ENCODE results near the gene TMED7.

The TMED7 gene

DNA sequence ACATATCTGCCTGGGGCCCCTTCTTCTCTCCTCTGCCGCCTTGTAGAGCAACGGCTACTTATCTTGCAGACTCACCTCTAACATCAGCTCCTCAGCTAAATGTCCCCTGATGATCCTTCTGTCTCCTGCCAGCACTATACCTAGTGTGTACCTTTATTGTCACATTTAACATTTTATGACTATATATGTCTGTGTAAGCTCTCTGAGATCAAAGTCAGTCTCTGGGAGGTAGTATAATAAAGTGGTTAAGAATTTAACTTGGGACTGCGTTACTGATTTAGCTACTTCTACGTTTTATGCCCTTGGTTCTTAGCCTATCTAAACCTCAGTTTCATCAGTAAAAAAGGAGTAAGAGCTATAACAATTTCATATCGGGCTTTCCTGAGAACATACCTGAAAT lies 2.2 kb downstream of the TMED7 start:
- ChIA-PET POLR2A (interaction anchor here (1.1 kb wide), 1 partner anchor 10 kb away, joined by 3 read pairs; no protein-coding TSS in a partner anchor), CTCF (interaction anchor here (0.7 kb wide), 1 partner anchor 255 kb away, joined by 4 read pairs; no protein-coding TSS in a partner anchor)
- TF ChIP-seq BHLHE40 (IDR thresholded peaks at IDR 0.05; ENCODE audit: borderline replicate concordance) (no peak), SP1 (IDR thresholded peaks at IDR 0.05) (no peak), FOXK2 (IDR thresholded peaks at IDR 0.05) (no peak), ARNT (IDR thresholded peaks at IDR 0.05) (no peak), ZNF384 (IDR thresholded peaks at IDR 0.05) (no peak), HDGF (IDR thresholded peaks at IDR 0.05; ENCODE audit: borderline replicate concordance) (no peak), L3MBTL2 (conservative IDR thresholded peaks at IDR 0.05) (no peak), FOXM1 (IDR thresholded peaks at IDR 0.05; ENCODE audit: borderline replicate concordance) (no peak), FOXA1 (IDR thresholded peaks at IDR 0.05) (no peak), NFRKB (IDR thresholded peaks at IDR 0.05) (no peak), SUZ12 (IDR thresholded peaks at IDR 0.05) (no peak), CTBP1 (IDR thresholded peaks at IDR 0.05; ENCODE audit: borderline replicate concordance) (no peak)
- TF ChIP-seq, protein P1, sequence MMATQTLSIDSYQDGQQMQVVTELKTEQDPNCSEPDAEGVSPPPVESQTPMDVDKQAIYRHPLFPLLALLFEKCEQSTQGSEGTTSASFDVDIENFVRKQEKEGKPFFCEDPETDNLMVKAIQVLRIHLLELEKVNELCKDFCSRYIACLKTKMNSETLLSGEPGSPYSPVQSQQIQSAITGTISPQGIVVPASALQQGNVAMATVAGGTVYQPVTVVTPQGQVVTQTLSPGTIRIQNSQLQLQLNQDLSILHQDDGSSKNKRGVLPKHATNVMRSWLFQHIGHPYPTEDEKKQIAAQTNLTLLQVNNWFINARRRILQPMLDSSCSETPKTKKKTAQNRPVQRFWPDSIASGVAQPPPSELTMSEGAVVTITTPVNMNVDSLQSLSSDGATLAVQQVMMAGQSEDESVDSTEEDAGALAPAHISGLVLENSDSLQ (IDR thresholded peaks at IDR 0.05): no peak
- no peak for DNase-seq (ENCODE audit: extremely low spot score)

DNA sequence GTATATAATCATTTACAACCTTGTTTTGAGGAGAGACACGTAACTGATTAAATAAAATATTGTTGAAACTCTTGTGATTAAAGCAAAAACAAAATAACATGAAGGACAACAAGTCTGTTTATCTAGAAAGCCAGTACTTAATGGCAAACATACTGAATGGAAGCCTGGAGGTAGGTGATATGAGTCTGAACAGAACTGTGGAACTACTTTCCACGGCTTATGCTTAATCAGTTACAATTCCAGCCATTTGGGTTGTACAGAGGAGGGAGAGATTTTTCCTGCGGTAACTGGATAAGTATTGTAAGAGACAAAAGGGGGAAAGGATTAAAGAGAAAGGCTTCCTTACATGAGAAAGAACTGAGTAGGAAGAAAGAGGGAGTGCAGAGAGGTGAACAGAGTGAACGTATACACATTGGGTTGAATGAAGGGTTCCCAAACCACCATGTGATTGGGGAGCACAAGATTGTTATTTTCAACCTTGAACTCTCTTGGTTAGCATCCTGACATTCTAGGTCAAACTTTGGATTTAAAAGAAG lies 4.4 kb downstream of the TMED7 start:
- DNase-seq (ENCODE audit: extremely low spot score): no peak
- ChIA-PET POLR2A (no interaction called here), CTCF (no interaction called here)
- TF ChIP-seq FOXM1 (IDR thresholded peaks at IDR 0.05; ENCODE audit: borderline replicate concordance): no peak
- TF ChIP-seq LEF1 (IDR thresholded peaks at IDR 0.05; ENCODE audit: borderline replicate concordance): no peak
- TF ChIP-seq FOXK2 (IDR thresholded peaks at IDR 0.05): no peak
- TF ChIP-seq, protein P1 (IDR thresholded peaks at IDR 0.05): no peak
- TF ChIP-seq ELF4 (IDR thresholded peaks at IDR 0.05): no peak
- no peak for TF ChIP-seq ZNF384 (IDR thresholded peaks at IDR 0.05)
- no peak for TF ChIP-seq TARDBP (IDR thresholded peaks at IDR 0.05)
- no peak for TF ChIP-seq SUZ12 (IDR thresholded peaks at IDR 0.05)
- no peak for TF ChIP-seq ARNT (IDR thresholded peaks at IDR 0.05)
- TF ChIP-seq L3MBTL2 (conservative IDR thresholded peaks at IDR 0.05): no peak
- no peak for TF ChIP-seq CTBP1 (IDR thresholded peaks at IDR 0.05; ENCODE audit: borderline replicate concordance)
- no peak for TF ChIP-seq SP1 (IDR thresholded peaks at IDR 0.05)
- no peak for TF ChIP-seq NFRKB (IDR thresholded peaks at IDR 0.05)
- TF ChIP-seq HDGF (IDR thresholded peaks at IDR 0.05; ENCODE audit: borderline replicate concordance): no peak
- no peak for TF ChIP-seq FOXA1 (IDR thresholded peaks at IDR 0.05)
- no peak for TF ChIP-seq BHLHE40 (IDR thresholded peaks at IDR 0.05; ENCODE audit: borderline replicate concordance)

DNA sequence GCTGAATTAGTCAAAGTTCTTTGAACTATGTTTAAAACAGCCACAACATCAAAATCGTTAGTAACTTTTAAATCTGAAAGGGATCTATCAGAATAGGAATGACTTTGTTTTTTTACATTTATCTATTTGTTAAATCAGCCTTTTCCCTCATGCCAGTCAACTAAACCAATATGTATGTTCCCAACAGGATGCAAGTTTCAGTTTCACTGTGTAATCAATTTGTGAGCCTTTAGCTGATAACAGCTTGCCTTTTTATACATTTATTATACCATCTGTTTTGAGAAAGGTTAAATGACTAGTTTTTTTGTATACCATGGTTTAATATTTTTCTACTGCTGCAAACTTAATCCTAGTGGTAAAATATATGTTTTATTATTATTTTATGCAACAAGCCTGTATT lies 8.9 kb downstream of the TMED7 start:
- TF ChIP-seq SP1 (IDR thresholded peaks at IDR 0.05): no peak
- TF ChIP-seq SUZ12 (IDR thresholded peaks at IDR 0.05): no peak
- TF ChIP-seq CTBP1 (IDR thresholded peaks at IDR 0.05; ENCODE audit: borderline replicate concordance): no peak
- no peak for TF ChIP-seq FOXM1 (IDR thresholded peaks at IDR 0.05; ENCODE audit: borderline replicate concordance)
- no peak for TF ChIP-seq L3MBTL2 (conservative IDR thresholded peaks at IDR 0.05)
- no peak for TF ChIP-seq FOXK2 (IDR thresholded peaks at IDR 0.05)
- POLR2A ChIA-PET: no interaction called here
- CTCF ChIA-PET: no interaction called here
- no peak for DNase-seq (ENCODE audit: extremely low spot score)

DNA sequence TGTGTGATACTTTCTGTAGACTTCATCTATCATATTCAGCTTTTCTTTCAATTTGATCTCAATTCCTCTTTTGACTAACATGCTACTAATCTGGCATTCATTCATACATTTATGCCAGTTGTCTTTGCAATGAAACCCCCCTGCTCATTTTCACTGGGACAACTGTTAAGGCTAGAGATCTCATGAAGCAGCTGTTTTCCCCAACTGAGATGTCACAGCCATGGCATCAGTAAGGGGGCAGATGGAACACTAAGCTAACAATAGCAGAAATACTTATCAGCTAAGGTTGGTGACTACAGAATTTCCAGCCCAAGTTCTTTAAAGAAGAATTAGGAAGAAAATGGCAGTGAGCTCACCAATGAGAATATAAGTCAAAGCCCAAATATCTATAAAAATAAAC lies 9.4 kb downstream of the TMED7 start:
- DNase-seq (ENCODE audit: extremely low spot score): no peak
- TF ChIP-seq L3MBTL2 (conservative IDR thresholded peaks at IDR 0.05) (no peak), HDGF (IDR thresholded peaks at IDR 0.05; ENCODE audit: borderline replicate concordance) (no peak), FOXA1 (IDR thresholded peaks at IDR 0.05) (no peak)
- CTCF ChIA-PET: no interaction called here
- POLR2A ChIA-PET: no interaction called here

DNA sequence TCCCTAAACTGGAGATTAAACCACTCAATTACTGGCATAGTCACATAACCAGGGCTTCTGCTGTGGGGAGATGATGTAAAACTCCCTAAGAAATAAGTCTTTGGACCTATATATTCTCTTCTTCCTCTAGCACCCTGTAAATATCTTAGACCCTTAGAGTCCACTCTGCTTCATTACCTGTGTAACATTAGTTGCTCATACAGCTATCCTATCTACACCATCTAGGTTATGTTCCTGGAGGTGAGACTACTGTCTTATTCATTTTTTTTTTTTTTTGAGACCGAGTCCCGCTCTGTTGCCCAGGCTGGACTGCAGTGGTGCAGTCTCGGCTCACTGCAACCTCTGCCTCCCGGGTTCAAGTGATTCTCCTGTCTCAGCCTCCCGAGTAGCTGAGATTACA lies 14.0 kb downstream of the TMED7 start:
- CTCF ChIA-PET: no interaction called here
- TF ChIP-seq ZNF384 (IDR thresholded peaks at IDR 0.05) (no peak), TARDBP (IDR thresholded peaks at IDR 0.05) (no peak), FOXA1 (IDR thresholded peaks at IDR 0.05) (no peak), ARNT (IDR thresholded peaks at IDR 0.05) (no peak), SP1 (IDR thresholded peaks at IDR 0.05) (no peak), FOXK2 (IDR thresholded peaks at IDR 0.05) (no peak), L3MBTL2 (conservative IDR thresholded peaks at IDR 0.05) (no peak), ELF4 (IDR thresholded peaks at IDR 0.05) (no peak), FOXM1 (IDR thresholded peaks at IDR 0.05; ENCODE audit: borderline replicate concordance) (no peak), SUZ12 (IDR thresholded peaks at IDR 0.05) (no peak), BHLHE40 (IDR thresholded peaks at IDR 0.05; ENCODE audit: borderline replicate concordance) (no peak), LEF1 (IDR thresholded peaks at IDR 0.05; ENCODE audit: borderline replicate concordance) (no peak), HDGF (IDR thresholded peaks at IDR 0.05; ENCODE audit: borderline replicate concordance) (no peak), CTBP1 (IDR thresholded peaks at IDR 0.05; ENCODE audit: borderline replicate concordance) (no peak)
- TF ChIP-seq, protein P1 (IDR thresholded peaks at IDR 0.05): no peak

DNA sequence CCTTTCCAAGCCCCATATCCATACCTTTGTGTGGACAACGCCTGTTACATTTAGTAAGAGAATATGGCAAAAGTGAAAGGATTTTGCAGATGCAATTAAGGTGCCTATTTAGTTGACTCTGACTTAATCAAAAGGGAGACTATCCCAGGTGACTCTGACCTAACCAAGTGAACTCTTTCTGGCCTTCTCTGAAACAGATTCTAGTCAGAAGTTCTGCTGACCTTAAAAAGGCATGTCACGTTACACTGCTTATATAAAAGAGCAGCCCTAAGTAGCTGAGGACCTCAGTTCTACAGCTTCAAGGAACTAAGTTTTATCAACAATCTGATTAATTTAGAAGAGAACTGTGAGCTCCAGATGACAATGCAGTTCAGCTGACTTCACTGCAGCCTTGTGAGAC lies 17.9 kb downstream of the TMED7 start:
- CTCF ChIA-PET: no interaction called here

More for the DNA sequence above, 14.0 kb downstream of the TMED7 start:
- DNase-seq (ENCODE audit: extremely low spot score): no peak
- POLR2A ChIA-PET: no interaction called here

More for the DNA sequence above, 17.9 kb downstream of the TMED7 start:
- no peak for DNase-seq (ENCODE audit: extremely low spot score)
- TF ChIP-seq NFRKB (IDR thresholded peaks at IDR 0.05) (no peak), FOXK2 (IDR thresholded peaks at IDR 0.05) (no peak), ZNF384 (IDR thresholded peaks at IDR 0.05) (no peak), SUZ12 (IDR thresholded peaks at IDR 0.05) (no peak), BHLHE40 (IDR thresholded peaks at IDR 0.05; ENCODE audit: borderline replicate concordance) (no peak), L3MBTL2 (conservative IDR thresholded peaks at IDR 0.05) (no peak), LEF1 (IDR thresholded peaks at IDR 0.05; ENCODE audit: borderline replicate concordance) (no peak), FOXA1 (IDR thresholded peaks at IDR 0.05) (no peak), CTBP1 (IDR thresholded peaks at IDR 0.05; ENCODE audit: borderline replicate concordance) (no peak), TARDBP (IDR thresholded peaks at IDR 0.05) (no peak)
- POLR2A ChIA-PET: no interaction called here
